ENCODE results near the gene MBNL1.
"Not testable (repeated sequence)": the region's sequence is repeated elsewhere in the genome, so short reads cannot be mapped to it uniquely, and the experiment has no call there.

Gene MBNL1

GRCh38 chr3:152397348-152397747 is 128.6 kb downstream of the MBNL1 start:
- not testable (repeated sequence) for ATAC-seq

GRCh38 chr3:152398495-152398894 is 129.8 kb downstream of the MBNL1 start:
- peak; percentile 11; the same call in 1 of the 3 replicates for ATAC-seq
- no peak for TF ChIP-seq ZFP3 (CRISPR knock-in tag; IDR thresholded peaks at IDR 0.05)
- TF ChIP-seq ARNTL (CRISPR knock-in tag; IDR thresholded peaks at IDR 0.05; ENCODE audit: borderline replicate concordance, low read depth): no peak
- TF ChIP-seq ZNF565 (CRISPR knock-in tag; conservative IDR thresholded peaks at IDR 0.05; ENCODE audit: low read depth): no peak
- no peak for TF ChIP-seq PATZ1 (CRISPR knock-in tag; IDR thresholded peaks at IDR 0.05; ENCODE audit: borderline replicate concordance)
- no peak for TF ChIP-seq POU6F1 (CRISPR knock-in tag; IDR thresholded peaks at IDR 0.05; ENCODE audit: borderline replicate concordance, low read depth)
- no peak for TF ChIP-seq PPARA (CRISPR knock-in tag; IDR thresholded peaks at IDR 0.05; ENCODE audit: borderline replicate concordance)
- TF ChIP-seq RARB (CRISPR knock-in tag; IDR thresholded peaks at IDR 0.05): no peak
- no peak for TF ChIP-seq ZNF70 (CRISPR knock-in tag; IDR thresholded peaks at IDR 0.05)
- TF ChIP-seq BACH2 (CRISPR knock-in tag; IDR thresholded peaks at IDR 0.05; ENCODE audit: borderline replicate concordance): no peak
- no peak for TF ChIP-seq ZFP30 (CRISPR knock-in tag; IDR thresholded peaks at IDR 0.05)
- TF ChIP-seq SNAI2 (CRISPR knock-in tag; IDR thresholded peaks at IDR 0.05): no peak
- TF ChIP-seq OSR1 (CRISPR knock-in tag; IDR thresholded peaks at IDR 0.05): no peak
- TF ChIP-seq CSRNP3 (CRISPR knock-in tag; IDR thresholded peaks at IDR 0.05): no peak
- TF ChIP-seq TOX (CRISPR knock-in tag; IDR thresholded peaks at IDR 0.05; ENCODE audit: borderline replicate concordance): no peak
- no peak for TF ChIP-seq TCF4 (CRISPR knock-in tag; IDR thresholded peaks at IDR 0.05; ENCODE audit: borderline replicate concordance)
- no peak for TF ChIP-seq ZC3H10 (CRISPR knock-in tag; IDR thresholded peaks at IDR 0.05)
- no peak for TF ChIP-seq CSDC2 (CRISPR knock-in tag; IDR thresholded peaks at IDR 0.05)
- TF ChIP-seq ISL1 (CRISPR knock-in tag; IDR thresholded peaks at IDR 0.05): no peak

- ATAC-seq: peak; percentile 25
- TF ChIP-seq ISL1 (CRISPR knock-in tag; IDR thresholded peaks at IDR 0.05) (no peak), ZNF70 (CRISPR knock-in tag; IDR thresholded peaks at IDR 0.05) (no peak), RARB (CRISPR knock-in tag; IDR thresholded peaks at IDR 0.05) (no peak), TOX (CRISPR knock-in tag; IDR thresholded peaks at IDR 0.05; ENCODE audit: borderline replicate concordance) (no peak), ESRRG (CRISPR knock-in tag; IDR thresholded peaks at IDR 0.05) (no peak), ZNF565 (CRISPR knock-in tag; conservative IDR thresholded peaks at IDR 0.05; ENCODE audit: low read depth) (no peak), ZFP30 (CRISPR knock-in tag; IDR thresholded peaks at IDR 0.05) (no peak), CSDC2 (CRISPR knock-in tag; IDR thresholded peaks at IDR 0.05) (no peak), CSRNP3 (CRISPR knock-in tag; IDR thresholded peaks at IDR 0.05) (no peak), CREB5 (CRISPR knock-in tag; IDR thresholded peaks at IDR 0.05; ENCODE audit: low read depth) (no peak), OSR1 (CRISPR knock-in tag; IDR thresholded peaks at IDR 0.05) (no peak), BACH2 (CRISPR knock-in tag; IDR thresholded peaks at IDR 0.05; ENCODE audit: borderline replicate concordance) (no peak), TSHZ2 (CRISPR knock-in tag; IDR thresholded peaks at IDR 0.05) (no peak), PPARA (CRISPR knock-in tag; IDR thresholded peaks at IDR 0.05; ENCODE audit: borderline replicate concordance) (no peak), ZC3H10 (CRISPR knock-in tag; IDR thresholded peaks at IDR 0.05) (no peak)
Observed at GRCh38 chr3:152399374-152399773, 130.6 kb downstream of the MBNL1 start.
